GM12878 (cell line): ENCODE results near the gene CCL22. TPM values are rescaled to one million over a fixed set of nuclear protein-coding genes. Genes with fewer than 3 reads are reported as not detected.
A peak's percentile ranks its signal among the peaks of the same experiment; 100 is the strongest.

Experiments used
- CBX5 ChIP-seq: sonication (generic); IDR thresholded peaks from 2 replicates; pipeline ENCODE4 v1.6.1; 2016; ENCODE audit warnings: low read depth, moderate library complexity, mild to moderate bottlenecking, inconsistent platforms
- CHD4 ChIP-seq: fragments of 200-600 bp; sonication (generic); IDR thresholded peaks from 2 replicates; pipeline ENCODE4 v1.6.1; 2016; ENCODE audit warnings: mild to moderate bottlenecking
- ETV6 ChIP-seq, 2 experiments: fragments of 450-650 bp in 1 of 2; IDR thresholded peaks in 1 of 2; conservative IDR thresholded peaks in 1 of 2; 2 replicates each; pipeline ENCODE4 v1.6.1; 2014; ENCODE audit warnings: antibody characterized with exemption in 1 of 2, borderline replicate concordance in 1 of 2, low read depth in 1 of 2, mild to moderate bottlenecking in 1 of 2, moderate library complexity in 1 of 2
- MTA2 ChIP-seq: fragments of 450-650 bp; IDR thresholded peaks from 2 replicates; pipeline ENCODE4 v1.6.1; 2016; ENCODE audit warnings: low read depth, mild to moderate bottlenecking, moderate library complexity
- MTA3 ChIP-seq: IDR thresholded peaks from 2 replicates; pipeline ENCODE4 v1.6.1; 2012; ENCODE audit warnings: low read length, inconsistent platforms, borderline replicate concordance
- MXI1 ChIP-seq: fragments of 150-350 bp; IDR thresholded peaks from 2 replicates; pipeline ENCODE4 v1.6.1; 2011; ENCODE audit warnings: low read depth, mild to moderate bottlenecking, inconsistent platforms, low read length, improper control_type of control experiment
- NFIC ChIP-seq: IDR thresholded peaks from 2 replicates; pipeline ENCODE4 v1.6.1; 2012; ENCODE audit warnings: low read depth, mild to moderate bottlenecking, inconsistent platforms, low read length, moderate library complexity
- NFYB ChIP-seq: IDR thresholded peaks from 2 replicates; pipeline ENCODE4 v1.6.1; 2011; ENCODE audit warnings: low read depth, mild to moderate bottlenecking, low read length, improper control_type of control experiment, moderate library complexity; ENCODE audit not compliant: insufficient read depth
- NRF1 ChIP-seq: conservative IDR thresholded peaks from 2 replicates; pipeline ENCODE4 v1.6.1; 2011; ENCODE audit warnings: mild to moderate bottlenecking, low read depth, low read length, improper control_type of control experiment
- RB1 ChIP-seq: fragments of 450-650 bp; formaldehyde crosslinking; IDR thresholded peaks from 2 replicates; pipeline ENCODE4 v1.6.1; 2017; ENCODE audit warnings: mild to moderate bottlenecking, borderline replicate concordance
- RCOR1 ChIP-seq: conservative IDR thresholded peaks from 2 replicates; pipeline ENCODE4 v1.6.1; 2012; ENCODE audit warnings: low read depth, low read length, improper control_type of control experiment
- SMAD1 ChIP-seq: fragments of 450-650 bp; IDR thresholded peaks from 2 replicates; pipeline ENCODE4 v1.6.1; 2018; ENCODE audit warnings: mild to moderate bottlenecking, low read depth; ENCODE audit not compliant: partially characterized antibody
- SMAD5 ChIP-seq: IDR thresholded peaks from 2 replicates; pipeline ENCODE4 v1.6.1; 2016; ENCODE audit warnings: antibody characterized with exemption, low read depth
- SP1 ChIP-seq: IDR thresholded peaks from one replicate; pipeline ENCODE4 v1.6.1; 2011; ENCODE audit warnings: low read depth, low read length
- SREBF2 ChIP-seq: IDR thresholded peaks from 2 replicates; pipeline ENCODE4 v1.6.1; 2012; ENCODE audit warnings: mild to moderate bottlenecking, low read length
- SUZ12 ChIP-seq: fragments of 200-600 bp; sonication (generic); IDR thresholded peaks from one replicate; pipeline ENCODE4 v1.6.1; 2018; ENCODE audit warnings: antibody characterized with exemption, mild to moderate bottlenecking; ENCODE audit not compliant: unreplicated experiment
- TBL1XR1 ChIP-seq: IDR thresholded peaks from 2 replicates; pipeline ENCODE4 v1.6.1; 2012; ENCODE audit warnings: low read depth, low read length, improper control_type of control experiment
- TCF12 ChIP-seq: IDR thresholded peaks from 2 replicates; pipeline ENCODE4 v1.6.1; 2011; ENCODE audit warnings: low read depth, mild to moderate bottlenecking, low read length
- TCF7 ChIP-seq: IDR thresholded peaks from 2 replicates; pipeline ENCODE4 v1.6.1; 2014; ENCODE audit warnings: antibody characterized with exemption, borderline replicate concordance
- WRNIP1 ChIP-seq: IDR thresholded peaks from 2 replicates; pipeline ENCODE4 v1.6.1; 2011; ENCODE audit warnings: low read depth, low read length, improper control_type of control experiment, borderline replicate concordance
- YY1 ChIP-seq: IDR thresholded peaks from 2 replicates; pipeline ENCODE4 v1.6.1; 2011; ENCODE audit warnings: low read depth, mild to moderate bottlenecking, low read length
- ZNF24 ChIP-seq: fragments of 450-650 bp; IDR thresholded peaks from 2 replicates; pipeline ENCODE4 v1.6.1; 2017; ENCODE audit warnings: antibody characterized with exemption, mild to moderate bottlenecking
- ZNF274 ChIP-seq: IDR thresholded peaks from one replicate; pipeline ENCODE4 v1.8.0; 2011; ENCODE audit not compliant: insufficient read length, insufficient read depth
- ZNF622 ChIP-seq: fragments of 450-650 bp; IDR thresholded peaks from 2 replicates; pipeline ENCODE4 v1.6.1; 2017; ENCODE audit warnings: mild to moderate bottlenecking, inconsistent platforms
- ZSCAN29 ChIP-seq: fragments of 450-650 bp; IDR thresholded peaks from 2 replicates; pipeline ENCODE4 v1.6.1; 2017; ENCODE audit warnings: mild to moderate bottlenecking, moderate library complexity
- polyA plus RNA-seq, 11 experiments: library from polyadenylated mRNA; depleted of rRNA in 4 of 11; unstranded in 6 of 11; stranded (reverse) in 5 of 11; fragments of >200 nt; fragmentation: Nextera tagmentation in 4 of 11; fragmentation: Illumina TruSeq in 1 of 11; extraction: Ambion mirVana in 4 of 11; extraction: Trizol in 1 of 11; gene quantifications; 1 replicate in 1 of 11; 2 replicates in 10 of 11; pipeline versions ENCODE4 v1.2.1 to v1.2.3, GENCODE V29; 2011 to 2016; ENCODE audit warnings: inconsistent platforms in 2 of 11, missing spikeins in 2 of 11, low read depth in 1 of 11
- total RNA-seq, 4 experiments: library from RNA; depleted of rRNA in 3 of 4; stranded (reverse); fragments of >200 nt in 3 of 4; fragmentation: Illumina TruSeq in 1 of 4; extraction: Trizol in 1 of 4; gene quantifications; 2 replicates each; pipeline versions ENCODE4 v1.2.1 to v1.2.3, GENCODE V29; 2013 to 2021
- TF ChIP-seq, protein P1 (sequence below): fragments of 450-650 bp; IDR thresholded peaks from 2 replicates; pipeline ENCODE4 v1.6.1; 2014; ENCODE audit warnings: mild to moderate bottlenecking
- TF ChIP-seq, protein P2 (sequence below): fragments of 450-650 bp; IDR thresholded peaks from 2 replicates; pipeline ENCODE4 v1.6.1; 2017; ENCODE audit warnings: mild to moderate bottlenecking, moderate library complexity

The CCL22 gene
- total and polyA plus RNA-seq, 10 of the 15 experiments (the other 5 are each of a cell fraction or from before 2014, with no cell fraction given), result 38.0 to 704 (median 349) TPM

DNA sequence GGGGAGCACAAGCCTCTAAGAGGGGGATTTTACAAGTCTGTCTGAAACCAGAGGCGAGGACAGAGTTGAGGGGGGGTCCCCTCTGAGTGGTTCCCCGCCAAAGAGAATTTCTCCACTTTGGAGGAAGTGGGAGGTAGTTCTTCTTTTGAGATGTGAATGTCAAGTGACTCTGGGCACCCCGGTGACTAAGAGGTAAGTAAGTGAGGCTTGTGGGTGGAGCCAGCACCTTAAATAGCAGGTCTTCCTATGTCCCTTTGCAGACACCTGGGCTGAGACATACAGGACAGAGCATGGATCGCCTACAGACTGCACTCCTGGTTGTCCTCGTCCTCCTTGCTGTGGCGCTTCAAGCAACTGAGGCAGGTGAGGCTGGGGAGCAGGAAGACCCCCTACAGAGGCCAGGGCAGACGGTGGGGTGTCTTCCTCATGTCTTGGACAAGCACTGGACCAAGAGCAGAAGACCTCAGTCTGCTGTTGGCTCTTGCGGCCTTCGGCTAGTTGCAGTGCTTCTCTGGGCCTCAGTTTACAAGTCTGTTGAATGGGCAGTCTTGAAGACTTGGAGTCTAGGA, at the start of gene CCL22 (continued):
- TF ChIP-seq RB1 (no peak), TBL1XR1 (no peak; the same call in 1 of the 2 replicates), ETV6 (conservative IDR thresholded peaks at IDR 0.05 in 1 of 2, IDR thresholded peaks at IDR 0.05 in 1 of 2; ENCODE audit: borderline replicate concordance in 1 of 2, low read depth in 1 of 2) (no peak), SUZ12 (no peak), MXI1 (no peak), ZSCAN29 (no peak), NFIC (0 out of 2 replicates have a peak, but pooled peaks have one; percentile 56), YY1 (0 out of 2 replicates have a peak, but pooled peaks have one; percentile 11), WRNIP1 (no peak), TCF12 (no peak), ZNF24 (no peak), CHD4 (no peak), SMAD1 (no peak), ZNF274 (no peak), SMAD5 (peak; percentile 94), MTA2 (no peak), NFYB (no peak), RCOR1 (no peak), SP1 (peak; percentile 7), MTA3 (0 out of 2 replicates have a peak, but pooled peaks have one; percentile 18), ZNF622 (no peak), SREBF2 (no peak), NRF1 (no peak), CBX5 (no peak), TCF7 (no peak)
- TF ChIP-seq, protein P1, sequence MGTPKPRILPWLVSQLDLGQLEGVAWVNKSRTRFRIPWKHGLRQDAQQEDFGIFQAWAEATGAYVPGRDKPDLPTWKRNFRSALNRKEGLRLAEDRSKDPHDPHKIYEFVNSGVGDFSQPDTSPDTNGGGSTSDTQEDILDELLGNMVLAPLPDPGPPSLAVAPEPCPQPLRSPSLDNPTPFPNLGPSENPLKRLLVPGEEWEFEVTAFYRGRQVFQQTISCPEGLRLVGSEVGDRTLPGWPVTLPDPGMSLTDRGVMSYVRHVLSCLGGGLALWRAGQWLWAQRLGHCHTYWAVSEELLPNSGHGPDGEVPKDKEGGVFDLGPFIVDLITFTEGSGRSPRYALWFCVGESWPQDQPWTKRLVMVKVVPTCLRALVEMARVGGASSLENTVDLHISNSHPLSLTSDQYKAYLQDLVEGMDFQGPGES, result no peak
- TF ChIP-seq, protein P2, sequence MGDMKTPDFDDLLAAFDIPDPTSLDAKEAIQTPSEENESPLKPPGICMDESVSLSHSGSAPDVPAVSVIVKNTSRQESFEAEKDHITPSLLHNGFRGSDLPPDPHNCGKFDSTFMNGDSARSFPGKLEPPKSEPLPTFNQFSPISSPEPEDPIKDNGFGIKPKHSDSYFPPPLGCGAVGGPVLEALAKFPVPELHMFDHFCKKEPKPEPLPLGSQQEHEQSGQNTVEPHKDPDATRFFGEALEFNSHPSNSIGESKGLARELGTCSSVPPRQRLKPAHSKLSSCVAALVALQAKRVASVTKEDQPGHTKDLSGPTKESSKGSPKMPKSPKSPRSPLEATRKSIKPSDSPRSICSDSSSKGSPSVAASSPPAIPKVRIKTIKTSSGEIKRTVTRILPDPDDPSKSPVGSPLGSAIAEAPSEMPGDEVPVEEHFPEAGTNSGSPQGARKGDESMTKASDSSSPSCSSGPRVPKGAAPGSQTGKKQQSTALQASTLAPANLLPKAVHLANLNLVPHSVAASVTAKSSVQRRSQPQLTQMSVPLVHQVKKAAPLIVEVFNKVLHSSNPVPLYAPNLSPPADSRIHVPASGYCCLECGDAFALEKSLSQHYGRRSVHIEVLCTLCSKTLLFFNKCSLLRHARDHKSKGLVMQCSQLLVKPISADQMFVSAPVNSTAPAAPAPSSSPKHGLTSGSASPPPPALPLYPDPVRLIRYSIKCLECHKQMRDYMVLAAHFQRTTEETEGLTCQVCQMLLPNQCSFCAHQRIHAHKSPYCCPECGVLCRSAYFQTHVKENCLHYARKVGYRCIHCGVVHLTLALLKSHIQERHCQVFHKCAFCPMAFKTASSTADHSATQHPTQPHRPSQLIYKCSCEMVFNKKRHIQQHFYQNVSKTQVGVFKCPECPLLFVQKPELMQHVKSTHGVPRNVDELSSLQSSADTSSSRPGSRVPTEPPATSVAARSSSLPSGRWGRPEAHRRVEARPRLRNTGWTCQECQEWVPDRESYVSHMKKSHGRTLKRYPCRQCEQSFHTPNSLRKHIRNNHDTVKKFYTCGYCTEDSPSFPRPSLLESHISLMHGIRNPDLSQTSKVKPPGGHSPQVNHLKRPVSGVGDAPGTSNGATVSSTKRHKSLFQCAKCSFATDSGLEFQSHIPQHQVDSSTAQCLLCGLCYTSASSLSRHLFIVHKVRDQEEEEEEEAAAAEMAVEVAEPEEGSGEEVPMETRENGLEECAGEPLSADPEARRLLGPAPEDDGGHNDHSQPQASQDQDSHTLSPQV, result no peak
